GM19035 (cell line): Measurements from ENCODE around the gene PGAM4.
"Not testable (repeated sequence)": the region's sequence is repeated elsewhere in the genome, so short reads cannot be mapped to it uniquely, and the experiment has no call there.

Source experiments
- ATAC-seq: cut with Tn5 transposase; IDR thresholded peaks from one replicate; pipeline ENCODE4 v1.9.1; 2021; ENCODE audit not compliant: unreplicated experiment

Gene PGAM4

DNA sequence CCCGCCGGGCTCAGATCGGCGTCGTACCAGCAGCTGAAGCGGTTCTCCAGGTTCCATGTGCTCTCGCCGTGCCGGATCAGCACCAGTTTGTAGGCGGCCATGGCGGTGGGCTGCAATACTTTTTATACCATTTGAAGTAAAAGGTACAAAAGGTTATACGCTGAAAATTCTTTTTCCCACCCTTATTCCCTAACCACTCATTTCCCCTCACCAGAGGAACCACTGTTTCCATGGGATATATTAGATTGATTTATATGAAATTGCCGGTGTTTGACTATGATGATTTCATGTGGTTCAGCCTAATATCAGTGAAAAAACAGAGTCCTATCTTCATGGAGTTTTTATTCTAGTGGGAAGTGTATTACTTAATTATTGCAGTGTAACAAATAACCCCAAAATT, at the start of gene PGAM4:
TSS of gene PGAM4 (minus strand) at position 101 of the 400 bp plus-strand sequence. CDS start at position 101, 0 bp downstream.
- no peak for ATAC-seq

- no peak for ATAC-seq
These were observed 42.4 kb upstream of the PGAM4 start for GRCh38 chrX:78011846-78012245.

DNA sequence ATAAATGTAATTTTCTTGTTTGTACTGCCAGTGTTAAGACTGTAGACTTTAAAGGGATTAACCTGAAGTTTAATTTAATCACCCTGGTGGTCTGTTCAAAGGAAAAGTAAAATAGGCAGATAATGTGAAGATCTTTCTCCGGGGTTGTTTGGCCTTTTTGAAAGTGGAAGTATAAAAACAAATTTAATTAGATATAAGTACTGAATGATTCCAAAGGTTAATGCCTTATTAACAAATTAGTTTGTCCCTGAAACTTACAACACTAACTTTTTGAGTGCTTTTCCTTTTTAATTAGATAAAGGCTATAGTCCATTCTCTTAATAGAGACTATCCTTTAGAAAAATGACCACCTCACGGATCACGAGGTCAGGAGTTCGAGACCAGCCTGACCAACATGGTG, 10.4 kb upstream of the PGAM4 start:
- ATAC-seq = no peak

GRCh38 chrX:77977518-77977917, 8.1 kb upstream of the PGAM4 start:
- ATAC-seq = no peak

- ATAC-seq = no peak
These were observed 7.7 kb upstream of the PGAM4 start for GRCh38 chrX:77977095-77977494.

DNA sequence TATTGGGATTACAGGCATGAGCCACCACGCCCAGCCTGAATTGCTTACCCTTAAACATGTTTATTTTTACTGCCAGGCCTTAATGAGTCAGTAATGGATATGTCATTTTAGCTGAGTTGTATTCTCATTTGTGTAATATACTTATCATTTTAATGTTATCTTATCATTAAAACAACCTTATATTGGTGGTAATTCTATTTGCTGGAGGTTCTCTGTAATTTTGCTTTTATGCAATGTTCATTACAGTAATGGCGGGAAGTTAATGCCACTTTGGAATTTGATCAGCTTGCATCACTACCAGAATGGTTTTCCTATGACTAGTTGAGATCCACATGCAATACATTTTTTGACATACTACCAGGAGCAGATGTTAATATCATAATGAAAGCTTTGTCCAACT, 6.3 kb upstream of the PGAM4 start:
- no peak for ATAC-seq

DNA sequence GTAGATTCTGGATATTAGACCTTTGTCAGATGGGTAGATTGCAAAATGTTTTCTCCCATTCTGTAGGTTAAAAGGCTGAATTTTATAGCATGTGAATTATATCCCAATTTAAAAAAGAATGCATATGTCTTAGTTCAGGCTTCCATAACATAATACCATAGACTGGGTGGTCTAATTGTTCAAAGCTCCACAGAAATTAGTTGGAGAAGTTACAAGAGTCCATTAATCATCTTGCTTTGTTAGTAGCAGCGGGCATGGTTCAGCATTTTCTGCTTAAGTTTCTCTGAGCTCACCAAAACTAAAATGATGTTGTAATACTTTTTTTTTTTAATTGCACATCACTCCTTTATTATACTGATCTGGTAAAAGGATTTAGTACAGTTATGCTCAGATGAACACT, 1.8 kb downstream of the PGAM4 start:
- no peak for ATAC-seq

DNA sequence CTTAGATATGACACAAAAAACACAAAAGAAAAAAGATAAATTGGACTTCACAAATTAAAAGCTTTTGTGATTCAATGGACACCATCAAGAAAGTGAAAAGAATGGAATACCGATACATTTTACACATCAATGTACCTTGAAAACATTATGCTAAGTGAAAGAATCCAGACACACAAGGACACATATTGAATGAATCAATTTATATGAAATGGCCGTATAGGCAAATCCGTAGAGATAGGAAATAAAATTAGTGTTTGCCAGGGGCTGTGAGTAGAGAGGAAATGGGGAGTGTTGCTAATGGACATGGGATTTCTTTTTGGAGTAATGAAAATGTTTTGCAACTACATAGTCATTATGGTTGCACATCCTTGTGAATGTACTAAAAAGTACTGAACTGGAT, 3.1 kb downstream of the PGAM4 start:
- ATAC-seq = no peak

DNA sequence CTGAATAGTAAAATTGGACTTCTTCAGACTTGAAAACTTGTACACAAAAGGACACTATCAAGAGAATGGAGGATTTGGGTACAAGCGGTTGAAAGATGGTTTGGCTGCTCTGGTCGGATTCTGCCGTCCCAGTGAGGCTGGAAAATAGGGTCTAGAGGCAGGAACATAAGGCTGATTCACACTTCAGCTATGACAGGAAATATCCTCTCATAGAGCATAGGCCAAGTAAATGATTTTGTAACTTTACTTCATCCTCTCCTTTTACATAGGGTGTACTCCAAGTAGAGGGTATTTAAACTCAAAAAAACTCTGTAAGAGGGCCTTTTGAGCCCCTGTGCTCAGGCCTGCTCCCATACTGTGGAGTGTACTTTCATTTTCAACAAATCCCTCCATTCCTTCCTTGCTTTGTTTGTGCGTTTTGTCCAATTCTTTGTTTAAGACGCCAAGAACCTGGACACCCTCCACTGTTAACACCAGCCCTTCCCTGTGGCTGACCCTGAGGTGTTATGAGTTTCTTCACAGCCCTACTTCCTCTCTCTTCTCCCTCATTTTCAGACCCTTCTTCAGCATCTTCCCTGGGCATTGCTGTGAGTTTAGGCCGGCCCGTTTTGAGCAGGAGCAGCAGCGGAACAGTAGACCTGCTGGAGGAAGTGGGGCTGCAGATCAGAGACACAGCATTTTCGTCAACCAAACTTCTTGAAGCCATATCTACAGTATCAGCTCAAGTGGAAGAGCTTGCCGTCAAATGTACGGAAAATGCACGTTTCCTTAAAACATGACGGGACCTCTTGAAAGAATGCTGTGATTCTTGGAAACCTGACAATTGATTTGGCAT, 7.2 kb downstream of the PGAM4 start:
- no peak for ATAC-seq

GRCh38 chrX:77961063-77961462, 8.4 kb downstream of the PGAM4 start:
- ATAC-seq = no peak

GRCh38 chrX:77960567-77960966, 8.9 kb downstream of the PGAM4 start:
- no peak for ATAC-seq

GRCh38 chrX:77953708-77954107, 15.7 kb downstream of the PGAM4 start:
- ATAC-seq = no peak

- ATAC-seq = no peak
These were observed 16.1 kb downstream of the PGAM4 start for GRCh38 chrX:77953302-77953701.

DNA sequence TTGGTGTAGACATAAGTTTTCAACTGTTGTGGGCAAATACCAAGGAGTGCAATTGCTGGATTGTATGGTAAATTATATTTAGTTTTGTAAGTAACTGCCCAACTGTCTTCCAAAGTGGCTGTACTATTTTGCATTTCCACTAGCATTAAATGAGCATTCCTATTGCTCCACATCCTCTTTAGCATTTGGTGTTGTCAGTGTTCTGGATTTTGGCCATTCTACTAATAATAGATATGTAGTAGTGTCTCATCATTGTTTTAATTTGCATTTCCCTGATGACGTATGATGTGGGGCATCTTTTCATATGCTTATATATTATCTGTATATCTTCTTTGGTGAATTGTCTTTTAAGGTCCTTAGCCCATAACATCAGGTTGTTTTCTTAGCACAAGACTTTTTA, 17.3 kb downstream of the PGAM4 start:
- ATAC-seq = no peak

DNA sequence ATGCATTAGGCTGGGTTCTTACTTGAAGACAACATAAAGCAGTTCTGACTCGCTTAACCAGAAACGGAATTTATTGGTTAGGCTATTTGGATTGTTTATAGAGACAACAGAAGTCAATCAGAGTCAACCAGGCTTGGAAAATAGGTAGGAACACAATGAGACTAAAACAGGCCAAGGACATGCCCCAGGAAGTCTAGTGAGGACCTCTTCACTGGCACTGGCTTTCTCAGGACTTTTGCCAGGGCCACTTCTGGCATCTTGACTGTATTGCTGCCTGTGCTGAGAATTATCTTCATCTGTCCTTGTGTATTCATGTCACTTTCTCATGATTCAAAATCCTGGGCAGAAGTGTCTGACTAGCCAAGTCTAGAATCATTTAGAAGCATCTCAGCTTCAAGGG, 19.6 kb downstream of the PGAM4 start:
- no peak for ATAC-seq

DNA sequence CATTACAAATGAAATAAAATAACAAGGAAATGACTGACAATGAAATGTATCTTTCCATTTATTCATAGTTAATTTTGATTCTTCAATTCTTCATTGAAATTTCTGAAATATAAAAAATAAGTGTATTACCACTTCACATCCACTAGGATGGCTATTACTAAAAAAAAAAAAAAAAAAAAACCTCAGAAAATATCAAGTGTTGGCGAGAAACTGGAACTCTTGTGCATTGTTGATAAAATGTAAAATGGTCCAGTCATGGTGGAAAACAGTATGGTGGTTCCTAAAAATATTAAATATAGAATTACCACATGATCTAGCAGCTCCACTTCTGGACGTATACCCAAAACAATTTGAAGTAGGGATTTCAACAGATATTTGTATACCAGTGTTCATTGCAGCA, 22.9 kb downstream of the PGAM4 start:
- no peak for ATAC-seq

DNA sequence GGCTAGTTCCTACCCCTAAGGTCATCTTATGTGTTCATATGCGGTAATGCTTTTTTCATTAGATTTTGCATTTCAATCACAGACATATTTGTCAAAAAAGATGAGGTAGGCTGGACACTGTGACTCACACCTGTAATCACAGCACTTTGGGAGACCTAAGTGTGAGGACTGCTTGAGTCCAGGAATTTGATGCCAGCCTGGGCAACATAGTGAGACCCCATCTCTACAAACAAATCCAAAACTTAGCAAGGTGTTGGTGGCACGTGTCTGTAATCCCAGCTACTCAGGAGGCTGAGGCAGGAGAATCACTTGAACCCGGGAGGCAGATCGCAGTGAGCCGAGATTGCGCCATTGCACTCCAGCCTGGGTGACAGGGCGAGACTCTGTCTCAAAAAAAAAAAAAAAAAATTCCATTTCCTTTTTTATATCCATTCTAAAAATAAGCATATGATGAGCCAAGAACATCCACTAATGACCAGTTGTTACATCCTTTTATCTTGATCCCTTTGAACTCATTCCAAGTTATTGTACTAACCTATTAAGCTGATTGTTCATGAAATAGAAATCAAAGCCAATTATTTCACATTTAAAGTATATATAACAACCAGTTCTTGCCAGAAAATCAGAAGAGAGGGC, 23.4 kb downstream of the PGAM4 start:
- no peak for ATAC-seq

DNA sequence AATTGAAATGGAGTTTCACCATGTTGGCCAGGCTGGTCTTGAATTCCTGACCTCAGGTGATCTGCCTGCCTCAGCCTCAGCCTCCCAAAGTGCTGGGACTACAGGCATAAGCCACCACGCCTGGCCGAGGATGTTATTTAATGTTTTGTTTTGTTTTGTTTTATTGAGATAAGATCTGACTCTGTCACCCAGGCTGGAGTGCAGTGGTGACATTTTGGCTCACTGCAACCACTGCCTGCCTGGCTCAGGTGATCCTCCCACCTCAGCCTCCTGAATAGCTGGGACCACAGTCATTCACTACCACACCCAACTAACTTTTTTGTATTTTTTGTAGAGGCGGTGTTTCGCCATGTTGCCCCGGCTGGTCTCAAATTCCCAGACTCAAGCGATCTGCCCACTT, 24.4 kb downstream of the PGAM4 start:
- ATAC-seq = not testable (repeated sequence)

DNA sequence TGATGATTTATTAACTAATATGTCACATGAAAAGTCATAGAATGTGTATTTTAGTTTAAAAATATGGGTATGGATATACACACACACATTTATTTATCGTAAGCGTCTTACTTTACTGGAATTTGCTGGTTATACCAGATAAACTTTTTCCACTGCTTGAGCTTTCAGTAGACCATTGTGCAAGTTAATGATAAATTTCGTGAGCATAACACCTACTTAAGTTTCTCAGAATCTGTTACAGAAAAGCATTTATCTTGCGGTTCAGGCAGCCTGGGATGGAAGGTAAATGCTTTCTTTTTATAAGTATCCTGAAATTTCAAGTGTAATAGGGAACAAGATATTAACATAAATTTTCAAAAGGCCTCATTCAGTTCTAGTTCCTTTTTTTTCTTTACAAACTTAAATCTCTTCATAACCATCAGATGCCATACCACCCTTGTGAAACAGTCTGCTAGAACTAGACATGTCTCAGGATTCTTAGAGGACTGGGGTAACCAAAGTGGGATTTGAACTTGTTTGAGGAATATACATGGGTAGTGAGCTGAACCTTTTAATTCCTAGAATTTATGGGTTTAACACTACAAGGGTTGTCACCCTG, 31.3 kb downstream of the PGAM4 start:
- ATAC-seq = no peak

- no peak for ATAC-seq
These were observed 32.1 kb downstream of the PGAM4 start for GRCh38 chrX:77937291-77937690.

- ATAC-seq = no peak
These were observed 33.1 kb downstream of the PGAM4 start for GRCh38 chrX:77936299-77936698.

DNA sequence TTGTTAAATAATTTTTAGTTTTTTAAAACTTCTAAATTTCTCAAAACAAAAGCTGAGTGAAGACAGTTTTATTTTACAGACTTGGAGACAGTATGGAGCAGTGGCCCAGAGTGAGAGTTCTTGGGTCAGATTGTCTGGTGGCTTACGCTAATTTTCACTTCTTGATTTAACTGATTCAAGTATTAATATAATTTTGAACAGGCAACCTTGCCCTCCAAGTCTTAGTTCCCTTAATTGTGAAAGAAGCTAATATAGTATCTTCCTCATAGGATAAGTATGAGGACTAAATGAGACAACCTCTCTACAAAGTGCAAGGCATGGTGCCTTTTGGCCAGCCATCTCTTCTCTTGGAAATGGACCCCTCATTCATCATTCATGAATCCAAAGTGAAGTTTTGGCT, 33.6 kb downstream of the PGAM4 start:
- no peak for ATAC-seq
